ENCODE measurements around the gene YWHAQ.

The YWHAQ gene

DNA sequence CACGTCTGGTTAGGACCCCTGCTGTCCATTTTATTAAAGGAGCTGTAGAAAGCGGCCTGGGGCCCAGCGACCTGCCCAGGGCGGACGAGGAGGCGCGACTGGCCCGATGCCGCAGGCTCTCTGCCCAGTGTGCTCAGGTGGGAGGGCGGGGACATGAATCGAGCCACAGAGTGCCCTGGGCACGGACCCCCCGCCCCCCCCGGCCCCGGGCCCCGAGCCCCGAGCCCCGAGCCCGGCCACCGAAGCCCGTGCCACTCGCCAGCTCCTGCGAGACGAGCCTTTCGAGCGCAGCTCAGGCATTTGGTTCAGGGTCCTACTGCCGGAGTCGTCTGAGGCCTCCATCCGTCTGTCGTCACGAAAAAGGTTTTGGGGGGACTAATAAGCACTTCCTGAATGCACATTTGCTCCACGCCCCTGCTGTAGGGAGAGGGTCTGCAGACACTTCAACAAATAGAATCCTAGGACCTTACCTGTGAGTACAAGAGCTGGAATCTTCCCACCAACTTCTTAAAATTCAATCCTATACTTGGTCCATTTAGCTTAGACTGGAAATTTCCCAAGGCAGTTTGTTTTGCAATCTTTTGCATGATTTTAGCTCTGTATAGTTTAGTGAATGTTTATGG is 74.6 kb downstream of the YWHAQ start:
- TF ChIP-seq, protein P1, sequence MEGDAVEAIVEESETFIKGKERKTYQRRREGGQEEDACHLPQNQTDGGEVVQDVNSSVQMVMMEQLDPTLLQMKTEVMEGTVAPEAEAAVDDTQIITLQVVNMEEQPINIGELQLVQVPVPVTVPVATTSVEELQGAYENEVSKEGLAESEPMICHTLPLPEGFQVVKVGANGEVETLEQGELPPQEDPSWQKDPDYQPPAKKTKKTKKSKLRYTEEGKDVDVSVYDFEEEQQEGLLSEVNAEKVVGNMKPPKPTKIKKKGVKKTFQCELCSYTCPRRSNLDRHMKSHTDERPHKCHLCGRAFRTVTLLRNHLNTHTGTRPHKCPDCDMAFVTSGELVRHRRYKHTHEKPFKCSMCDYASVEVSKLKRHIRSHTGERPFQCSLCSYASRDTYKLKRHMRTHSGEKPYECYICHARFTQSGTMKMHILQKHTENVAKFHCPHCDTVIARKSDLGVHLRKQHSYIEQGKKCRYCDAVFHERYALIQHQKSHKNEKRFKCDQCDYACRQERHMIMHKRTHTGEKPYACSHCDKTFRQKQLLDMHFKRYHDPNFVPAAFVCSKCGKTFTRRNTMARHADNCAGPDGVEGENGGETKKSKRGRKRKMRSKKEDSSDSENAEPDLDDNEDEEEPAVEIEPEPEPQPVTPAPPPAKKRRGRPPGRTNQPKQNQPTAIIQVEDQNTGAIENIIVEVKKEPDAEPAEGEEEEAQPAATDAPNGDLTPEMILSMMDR (IDR thresholded peaks at IDR 0.05; ENCODE audit: extremely low read depth, missing control alignments): no peak

DNA sequence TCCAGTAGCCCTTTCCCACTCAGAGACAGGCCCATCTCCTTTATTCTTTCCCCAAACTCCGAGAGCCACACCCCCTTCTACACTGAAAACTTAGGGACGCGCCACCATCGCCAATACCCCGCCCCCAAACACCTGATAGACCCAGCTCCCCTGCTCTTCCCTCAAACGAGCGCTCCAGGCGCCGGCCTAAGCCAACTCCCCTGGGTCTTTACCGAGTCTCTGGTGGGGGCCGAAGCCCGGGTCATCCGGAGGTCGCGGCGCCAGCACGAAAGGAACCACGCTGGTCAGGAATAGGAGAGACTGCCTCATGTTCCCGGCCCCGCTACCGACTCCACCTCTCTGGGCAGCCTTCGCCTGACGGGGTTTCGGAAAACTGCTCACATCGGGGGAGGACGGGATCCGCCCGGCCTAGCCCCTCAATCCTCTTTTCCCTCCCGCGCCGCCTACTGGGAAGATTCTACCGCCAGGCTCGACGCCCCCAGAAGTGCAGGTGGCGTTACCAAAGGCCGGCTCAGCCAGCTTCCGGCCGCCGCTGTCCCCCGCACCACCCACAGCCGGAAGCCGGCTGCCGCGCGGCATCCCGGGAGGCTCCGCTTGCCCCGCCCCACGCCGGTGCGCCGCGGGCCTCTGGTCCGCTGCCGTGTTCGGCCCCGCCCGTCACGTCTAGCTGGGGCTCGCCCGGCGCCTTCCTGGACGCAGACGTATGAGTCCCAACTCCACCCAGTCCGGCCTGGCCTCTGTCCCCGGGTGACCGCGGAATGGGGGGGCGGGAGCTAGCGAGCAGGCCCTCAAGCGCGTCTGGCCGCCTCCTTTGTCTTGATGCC is 75.3 kb downstream of the YWHAQ start, which contains the start of gene ADAM17:
Gene ADAM17, minus strand, starts transcription at position 534 of the 824 bp plus-strand sequence. Its CDS starts 225 bp downstream, at position 309.
- TF ChIP-seq, protein P1 (IDR thresholded peaks at IDR 0.05; ENCODE audit: extremely low read depth, missing control alignments): peak; percentile 35
- peak; percentile 95 for DNase-seq (ENCODE audit: low spot score)

More for the DNA sequence above, 74.6 kb downstream of the YWHAQ start:
- no peak for DNase-seq (ENCODE audit: low spot score)

DNA sequence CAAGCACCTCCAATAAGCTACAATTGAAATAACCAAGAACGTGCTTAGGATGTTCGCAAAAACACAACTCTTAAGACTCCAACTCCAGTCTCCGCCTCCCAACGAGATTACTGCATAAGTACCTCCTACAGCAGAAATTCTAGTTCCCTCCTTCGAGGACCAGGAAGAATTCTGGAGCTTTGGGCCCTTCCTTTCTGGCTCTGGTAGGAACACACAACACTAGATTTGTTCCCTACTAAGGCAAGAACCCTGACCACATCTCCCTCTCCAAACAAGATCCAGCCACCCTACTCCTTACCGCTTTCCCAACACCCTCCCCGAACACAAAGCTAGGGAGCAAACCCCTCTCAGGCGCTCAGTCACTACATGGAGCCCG is 75.9 kb downstream of the YWHAQ start:
- no peak for DNase-seq (ENCODE audit: low spot score)
- TF ChIP-seq, protein P1 (IDR thresholded peaks at IDR 0.05; ENCODE audit: extremely low read depth, missing control alignments): no peak

DNA sequence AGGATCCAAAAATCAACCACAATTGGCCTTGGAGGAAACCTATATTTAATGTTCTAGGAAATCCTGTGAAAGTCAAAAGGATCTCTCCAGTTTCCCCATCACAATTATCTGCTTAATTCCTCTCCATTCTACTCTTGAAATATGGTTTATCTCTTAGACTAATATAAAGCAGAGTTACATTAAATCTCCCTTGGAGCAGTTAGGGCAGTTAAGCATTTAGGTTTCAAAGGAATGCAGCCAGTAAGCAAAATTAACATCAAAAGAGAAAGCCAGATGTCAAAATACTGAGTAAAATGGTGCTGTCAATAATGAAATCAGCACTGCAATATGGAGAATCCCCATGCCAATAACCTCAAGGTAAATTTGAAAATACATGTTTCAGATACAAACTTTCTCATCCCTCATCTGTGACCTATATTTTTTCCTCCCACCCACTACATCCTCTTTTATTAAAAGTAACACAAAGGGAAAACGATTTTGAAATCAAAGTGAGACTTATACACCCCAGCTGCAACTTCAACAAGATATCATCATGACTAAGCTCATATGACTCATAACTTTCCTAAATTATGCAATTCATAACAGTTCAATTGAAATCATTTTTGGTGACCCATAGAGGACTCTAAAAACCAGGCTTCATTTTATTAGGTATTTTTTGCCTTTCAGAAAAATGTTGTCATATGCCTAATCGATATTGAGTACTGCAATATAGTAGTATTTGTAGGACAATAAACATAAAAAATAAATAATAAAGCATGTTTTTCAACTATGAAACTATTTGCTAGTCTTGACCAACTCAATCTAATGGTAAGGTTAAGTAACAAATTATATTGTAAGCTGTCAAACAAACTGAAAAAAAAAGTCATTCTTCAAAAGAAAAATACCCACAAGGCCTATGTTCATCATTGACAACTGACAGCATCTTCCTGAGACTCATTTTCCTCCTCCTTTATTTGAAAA is 78.3 kb downstream of the YWHAQ start:
- peak; percentile 41 for DNase-seq (ENCODE audit: low spot score)
- TF ChIP-seq, protein P1 (IDR thresholded peaks at IDR 0.05; ENCODE audit: extremely low read depth, missing control alignments): no peak

DNA sequence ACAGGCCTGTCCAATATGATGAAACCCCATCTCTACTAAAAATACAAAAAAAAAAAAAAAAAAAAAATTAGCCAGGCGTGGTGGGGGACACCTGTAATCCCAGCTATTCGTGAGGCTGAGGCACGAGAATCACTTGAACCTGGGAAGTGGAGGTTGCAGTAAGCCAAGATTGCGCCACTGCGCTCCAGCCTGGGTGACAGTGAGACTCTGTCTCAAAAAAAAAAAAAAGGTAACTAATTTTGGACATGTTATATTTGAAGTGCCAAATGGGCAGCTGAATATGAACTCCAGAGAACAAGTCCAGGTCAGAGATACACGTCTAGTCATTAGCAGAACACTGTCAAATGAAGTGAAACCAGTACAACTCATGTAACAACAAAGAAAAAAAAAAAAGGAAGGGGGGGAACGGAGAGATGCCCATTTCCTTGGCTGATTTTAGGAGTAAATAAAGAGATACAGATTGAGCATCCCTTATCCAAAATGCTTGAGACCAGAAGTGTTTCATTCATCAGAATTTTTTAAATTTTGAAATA is 79.9 kb downstream of the YWHAQ start:
- peak; percentile 44 for DNase-seq (ENCODE audit: low spot score)

DNA sequence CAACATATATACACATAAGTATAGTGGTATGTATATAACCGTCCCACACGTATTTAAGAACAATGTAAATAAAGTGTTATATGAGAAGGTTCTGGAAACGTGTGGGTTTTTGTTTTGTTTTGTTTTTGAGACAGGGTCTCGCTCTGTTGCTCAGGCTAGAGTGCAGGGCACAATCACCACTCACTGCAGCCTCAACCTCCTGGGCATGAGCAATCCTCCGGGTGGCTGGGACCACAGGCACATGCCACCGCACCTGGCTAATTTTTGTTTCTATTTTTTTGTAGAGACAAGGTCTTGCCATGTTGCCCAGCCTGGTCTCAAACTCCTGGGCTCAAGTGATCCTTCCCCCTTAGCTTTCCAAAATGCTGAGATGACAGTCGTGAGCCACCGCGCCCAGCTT is 81.4 kb downstream of the YWHAQ start:
- TF ChIP-seq, protein P1 (IDR thresholded peaks at IDR 0.05; ENCODE audit: extremely low read depth, missing control alignments): no peak
- DNase-seq (ENCODE audit: low spot score): no peak

DNA sequence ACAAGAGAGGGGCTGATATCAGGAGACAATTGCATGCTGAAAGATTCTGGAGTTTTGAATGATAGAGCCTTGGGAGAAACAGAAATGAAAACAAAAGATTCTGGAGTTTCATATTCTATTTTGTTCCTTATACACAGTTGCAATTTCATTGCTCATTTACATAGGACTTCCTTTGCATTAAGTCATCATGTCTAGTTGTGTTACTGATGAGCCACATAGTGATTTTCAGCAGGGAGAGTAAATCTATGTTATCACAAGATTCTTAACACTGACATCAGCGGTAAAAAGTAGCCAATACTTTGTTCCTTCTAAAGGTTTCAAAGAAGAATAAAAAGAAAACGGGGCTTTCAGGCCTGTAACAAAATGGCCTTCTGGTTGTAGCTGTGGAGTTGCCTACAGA is 82.3 kb downstream of the YWHAQ start:
- peak; percentile 55 for DNase-seq (ENCODE audit: low spot score)
- TF ChIP-seq, protein P1 (IDR thresholded peaks at IDR 0.05; ENCODE audit: extremely low read depth, missing control alignments): no peak

Data from GM20000 (cell line).